ENCODE results near the gene IFFO2.

DNA sequence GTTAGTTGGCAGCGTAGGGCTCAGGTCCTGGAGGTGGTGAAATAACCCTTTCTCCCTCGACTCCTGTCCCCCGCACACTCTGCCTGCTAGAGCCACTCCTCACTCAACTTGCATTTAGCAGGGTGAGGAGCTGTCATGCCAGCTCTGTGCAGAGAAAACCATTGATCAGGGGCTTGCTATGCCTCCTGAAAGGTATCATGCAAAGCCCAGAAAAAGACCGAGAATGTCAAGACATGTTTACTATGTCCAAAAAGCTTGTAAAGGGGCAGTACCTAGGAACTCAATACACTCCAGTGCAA, 72.1 kb downstream of the IFFO2 start:
- no peak for TF ChIP-seq ZNF8 (CRISPR knock-in tag; IDR thresholded peaks at IDR 0.05)
- no peak for TF ChIP-seq ARNTL (CRISPR knock-in tag; IDR thresholded peaks at IDR 0.05; ENCODE audit: borderline replicate concordance, low read depth)
- no peak for TF ChIP-seq SNAI2 (CRISPR knock-in tag; IDR thresholded peaks at IDR 0.05)
- TF ChIP-seq ZNF70 (CRISPR knock-in tag; IDR thresholded peaks at IDR 0.05), result no peak
- TF ChIP-seq, protein P1, sequence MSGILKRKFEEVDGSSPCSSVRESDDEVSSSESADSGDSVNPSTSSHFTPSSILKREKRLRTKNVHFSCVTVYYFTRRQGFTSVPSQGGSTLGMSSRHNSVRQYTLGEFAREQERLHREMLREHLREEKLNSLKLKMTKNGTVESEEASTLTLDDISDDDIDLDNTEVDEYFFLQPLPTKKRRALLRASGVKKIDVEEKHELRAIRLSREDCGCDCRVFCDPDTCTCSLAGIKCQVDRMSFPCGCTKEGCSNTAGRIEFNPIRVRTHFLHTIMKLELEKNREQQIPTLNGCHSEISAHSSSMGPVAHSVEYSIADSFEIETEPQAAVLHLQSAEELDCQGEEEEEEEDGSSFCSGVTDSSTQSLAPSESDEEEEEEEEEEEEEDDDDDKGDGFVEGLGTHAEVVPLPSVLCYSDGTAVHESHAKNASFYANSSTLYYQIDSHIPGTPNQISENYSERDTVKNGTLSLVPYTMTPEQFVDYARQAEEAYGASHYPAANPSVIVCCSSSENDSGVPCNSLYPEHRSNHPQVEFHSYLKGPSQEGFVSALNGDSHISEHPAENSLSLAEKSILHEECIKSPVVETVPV (CRISPR knock-in tag; IDR thresholded peaks at IDR 0.05), result no peak
- no peak for TF ChIP-seq RARB (CRISPR knock-in tag; IDR thresholded peaks at IDR 0.05)
